PC-3 (cell line): ENCODE results near the gene C17orf78. TPM values are rescaled to one million over a fixed set of nuclear protein-coding genes. Genes with fewer than 3 reads are reported as not detected.

Experiments
- ATAC-seq: fragments of 200-7000 bp; cut with Tn5 transposase; 2 replicates; pipeline ENCODE4 v1.9.1; 2020; ENCODE audit warnings: mild to moderate bottlenecking, moderate library complexity
- BruUV-seq: library from RNA; stranded (reverse); fragments of 400-500 nt; replicated peaks from 2 replicates; lab custom pipeline; 2021; lab: Mats Ljungman, UMichigan
- CTCF ChIA-PET: fragments of 300-600 bp; sonication (Branson Sonifier 250); formaldehyde crosslinking; loops from one replicate; lab custom pipeline; 2022; ENCODE audit warnings: antibody characterized with exemption; lab: Charles Lee
- POLR2A ChIA-PET: fragments of 300-600 bp; sonication (Branson Sonifier 250); formaldehyde crosslinking; loops from one replicate; lab custom pipeline; 2022; ENCODE audit warnings: antibody characterized with exemption; ENCODE audit not compliant: unreplicated experiment; lab: Charles Lee
- DNase-seq: peaks from one replicate; pipeline ENCODE4 v3.0.0-alpha.2; 2015
- H2AFZ ChIP-seq: fragments of 300-600 bp; sonication (generic); 2 replicates; pipeline ENCODE4 v1.6.0; 2016; ENCODE audit warnings: antibody characterized with exemption, low read length
- H3F3A ChIP-seq: fragments of 300-600 bp; sonication (generic); one replicate; pipeline ENCODE4 v1.6.0; 2017; ENCODE audit warnings: antibody characterized with exemption, low read length, control low read depth, mild to moderate bottlenecking; ENCODE audit not compliant: unreplicated experiment
- H3K27ac ChIP-seq: fragments of 300-600 bp; sonication (generic); 2 replicates; pipeline ENCODE4 v1.5.1; 2016; ENCODE audit warnings: mild to moderate bottlenecking, low read length
- H3K27me3 ChIP-seq: fragments of 300-600 bp; sonication (generic); 2 replicates; pipeline ENCODE4 v1.6.1; 2016; ENCODE audit warnings: low read length, mixed read lengths
- H3K36me3 ChIP-seq: fragments of 300-600 bp; sonication (generic); 2 replicates; pipeline ENCODE4 v1.6.1; 2016; ENCODE audit warnings: low read depth, mixed run types, low read length, mixed read lengths
- H3K4me1 ChIP-seq: fragments of 300-600 bp; sonication (generic); 2 replicates; pipeline ENCODE4 v1.5.1; 2016; ENCODE audit warnings: low read length; ENCODE audit not compliant: insufficient read depth
- H3K4me2 ChIP-seq: fragments of 300-600 bp; sonication (generic); 2 replicates; pipeline ENCODE4 v1.6.0; 2016; ENCODE audit warnings: low read length
- H3K4me3 ChIP-seq: fragments of 300-600 bp; sonication (generic); 2 replicates; pipeline ENCODE4 v1.5.1; 2016; ENCODE audit warnings: mild to moderate bottlenecking, low read length, mixed read lengths
- H3K79me2 ChIP-seq: fragments of 300-600 bp; sonication (generic); 2 replicates; pipeline ENCODE4 v1.6.1; 2017; ENCODE audit warnings: low read length, mixed read lengths
- H3K9ac ChIP-seq: fragments of 300-600 bp; sonication (generic); 2 replicates; pipeline ENCODE4 v1.6.0; 2016; ENCODE audit warnings: mild to moderate bottlenecking, low read length
- H3K9me2 ChIP-seq: fragments of 300-600 bp; sonication (generic); replicated peaks from 2 replicates; pipeline ENCODE4 v1.6.1; 2016; ENCODE audit warnings: mixed run types, low read length, mixed read lengths
- H3K9me3 ChIP-seq: fragments of 300-600 bp; sonication (generic); 2 replicates; pipeline ENCODE4 v1.6.1; 2016; ENCODE audit warnings: low read length, mixed read lengths
- H4K20me1 ChIP-seq: fragments of 300-600 bp; sonication (generic); 2 replicates; pipeline ENCODE4 v1.6.1; 2016; ENCODE audit warnings: low read length, mixed read lengths
- CTCF ChIP-seq: fragments of 300-600 bp; sonication (generic); conservative IDR thresholded peaks from 2 replicates; pipeline ENCODE4 v1.5.1; 2017; ENCODE audit warnings: antibody characterized with exemption, low read depth, mild to moderate bottlenecking, low read length
- EZH2 ChIP-seq: fragments of 300-600 bp; sonication (generic); IDR thresholded peaks from one replicate; pipeline ENCODE4 v1.6.1; 2017; ENCODE audit warnings: antibody characterized with exemption, mild to moderate bottlenecking, low read length; ENCODE audit not compliant: unreplicated experiment
- EZH2phosphoT487 ChIP-seq: fragments of 300-600 bp; sonication (generic); IDR thresholded peaks from 2 replicates; pipeline ENCODE4 v1.6.1; 2018; ENCODE audit warnings: mild to moderate bottlenecking, antibody characterized with exemption, low read length, borderline replicate concordance
- intact Hi-C: fragments of 100-400 bp; cut with micrococcal nuclease; formaldehyde crosslinking; loops from 2 replicates; pipeline ENCODE4 v1.9.0; 2023
- total RNA-seq: library from RNA; depleted of rRNA; stranded (reverse); fragments of >200 nt; gene quantifications from 2 replicates; pipeline ENCODE4 v1.2.3, GENCODE V29; 2014

The C17orf78 gene
- total RNA-seq, 1 experiment from 2014 or later = not detected

- BruUV-seq = no TSS peak
- ChIA-PET POLR2A (no interaction called here), CTCF (no interaction called here)
- Histone ChIP-seq H3K9me2 (no peaks in the 10 kb centered on the region), H3K9me3 (no peaks in the 10 kb centered on the region), H4K20me1 (no peaks in the 10 kb centered on the region), H3K27ac (no peak overlapping the region), H3K9ac (no peak overlapping the region), H3F3A (no peaks in the 10 kb centered on the region), H3K4me1 (no peaks in the 10 kb centered on the region), H3K4me3 (no peak overlapping the region), H3K27me3 (no peaks in the 10 kb centered on the region), H3K79me2 (no peaks in the 10 kb centered on the region), H2AFZ (no peak overlapping the region), H3K36me3 (no peaks in the 10 kb centered on the region), H3K4me2 (no peak overlapping the region)
- no peak for ATAC-seq
- intact Hi-C loops = no loop called here
- TF ChIP-seq EZH2 = no peak
- no peak for TF ChIP-seq CTCF
- TF ChIP-seq EZH2phosphoT487 = no peak
- DNase-seq = no peak
Observed at GRCh38 chr17:37382056-37382455, 6.3 kb downstream of the C17orf78 start.

- Histone ChIP-seq H3K27ac (no peak overlapping the region), H3K27me3 (no peaks in the 10 kb centered on the region), H4K20me1 (no peaks in the 10 kb centered on the region), H3K4me1 (no peaks in the 10 kb centered on the region), H3K36me3 (no peaks in the 10 kb centered on the region), H3K4me2 (no peak overlapping the region), H3K9me2 (no peaks in the 10 kb centered on the region), H3K4me3 (no peak overlapping the region), H3F3A (no peaks in the 10 kb centered on the region), H3K79me2 (no peaks in the 10 kb centered on the region), H3K9ac (no peak overlapping the region), H3K9me3 (no peaks in the 10 kb centered on the region), H2AFZ (no peak overlapping the region)
- no peak for ATAC-seq
- POLR2A ChIA-PET = no interaction called here
- TF ChIP-seq CTCF = no peak
- TF ChIP-seq EZH2phosphoT487 = no peak
- TF ChIP-seq EZH2 = no peak
- DNase-seq = no peak
- CTCF ChIA-PET = no interaction called here
- intact Hi-C loops = no loop called here
- no TSS peak for BruUV-seq
Observed at GRCh38 chr17:37384560-37385149, 8.9 kb downstream of the C17orf78 start.

GRCh38 chr17:37385474-37385990 is 9.7 kb downstream of the C17orf78 start:
- no peak for ATAC-seq
- no TSS peak for BruUV-seq
- no peak overlapping the region for H3K27ac ChIP-seq
- no peaks in the 10 kb centered on the region for H3K27me3 ChIP-seq
- CTCF ChIA-PET = no interaction called here
- TF ChIP-seq EZH2 (no peak), CTCF (no peak), EZH2phosphoT487 (no peak)
- H3K4me3 ChIP-seq = no peak overlapping the region
- H3K4me2 ChIP-seq = no peak overlapping the region
- no peaks in the 10 kb centered on the region for H4K20me1 ChIP-seq
- no peaks in the 10 kb centered on the region for H3F3A ChIP-seq
- no peak for DNase-seq
- no peak overlapping the region for H3K9ac ChIP-seq
- no peaks in the 10 kb centered on the region for H3K4me1 ChIP-seq
- no peaks in the 10 kb centered on the region for H3K79me2 ChIP-seq
- no peaks in the 10 kb centered on the region for H3K9me2 ChIP-seq
- no peaks in the 10 kb centered on the region for H3K9me3 ChIP-seq
- H3K36me3 ChIP-seq = no peaks in the 10 kb centered on the region
- intact Hi-C loops = no loop called here
- POLR2A ChIA-PET = no interaction called here
- H2AFZ ChIP-seq = no peak overlapping the region
